HG03175 (cell line): Measurements from ENCODE around the gene CEL.
"Not testable (repeated sequence)": the region's sequence is repeated elsewhere in the genome, so short reads cannot be mapped to it uniquely, and the experiment has no call there.

Source experiments
- ATAC-seq: cut with Tn5 transposase; IDR thresholded peaks from one replicate; pipeline ENCODE4 v1.9.1; 2021; ENCODE audit warnings: mild to moderate bottlenecking, moderate library complexity; ENCODE audit not compliant: unreplicated experiment

The CEL gene

GRCh38 chr9:133080786-133081779 is 19.3 kb downstream of the CEL start:
- not testable (repeated sequence) for ATAC-seq

- ATAC-seq, result not testable (repeated sequence)
Measured at GRCh38 chr9:133081957-133082644, 20.3 kb downstream of the CEL start.

DNA sequence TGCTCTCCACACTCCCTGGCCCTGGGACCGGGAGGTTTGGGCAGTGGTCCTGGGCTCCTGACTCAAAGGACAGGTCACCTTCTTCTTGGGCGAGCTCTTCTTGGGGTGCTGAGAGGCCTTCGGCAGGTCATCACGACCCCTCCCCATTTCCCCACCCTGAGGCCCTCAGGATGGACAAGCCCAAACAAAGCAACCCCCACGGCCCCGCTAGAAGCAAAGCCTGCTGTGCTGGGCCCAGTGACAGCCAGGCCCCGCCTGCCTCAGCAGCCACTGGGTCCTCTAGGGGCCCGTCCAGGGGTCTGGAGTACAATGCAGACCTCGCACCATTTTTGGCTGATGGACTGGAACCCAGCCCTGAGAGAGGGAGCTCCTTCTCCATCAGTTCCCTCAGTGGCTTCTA is 21.9 kb downstream of the CEL start:
- ATAC-seq, result not testable (repeated sequence)

GRCh38 chr9:133086212-133086860 is 24.6 kb downstream of the CEL start:
- ATAC-seq, result not testable (repeated sequence)

DNA sequence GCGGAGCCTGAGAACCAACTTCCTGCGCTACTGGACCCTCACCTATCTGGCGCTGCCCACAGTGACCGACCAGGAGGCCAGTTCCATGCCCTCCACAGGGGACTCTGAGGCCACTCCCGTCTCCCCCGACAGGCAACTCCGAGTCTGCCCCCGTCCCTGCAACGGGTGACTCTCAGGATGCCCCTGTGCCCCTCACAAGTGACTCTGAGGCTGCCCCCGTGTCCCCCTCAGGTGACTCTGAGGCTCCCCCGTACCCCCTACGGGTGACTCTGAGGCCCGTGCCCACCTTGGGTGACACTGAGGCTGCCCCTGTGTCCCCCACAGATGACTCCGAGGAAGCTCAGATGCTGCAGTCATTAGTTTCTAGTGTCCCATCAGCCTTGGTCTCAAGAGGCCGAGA is 25.1 kb downstream of the CEL start:
- ATAC-seq, result no peak

DNA sequence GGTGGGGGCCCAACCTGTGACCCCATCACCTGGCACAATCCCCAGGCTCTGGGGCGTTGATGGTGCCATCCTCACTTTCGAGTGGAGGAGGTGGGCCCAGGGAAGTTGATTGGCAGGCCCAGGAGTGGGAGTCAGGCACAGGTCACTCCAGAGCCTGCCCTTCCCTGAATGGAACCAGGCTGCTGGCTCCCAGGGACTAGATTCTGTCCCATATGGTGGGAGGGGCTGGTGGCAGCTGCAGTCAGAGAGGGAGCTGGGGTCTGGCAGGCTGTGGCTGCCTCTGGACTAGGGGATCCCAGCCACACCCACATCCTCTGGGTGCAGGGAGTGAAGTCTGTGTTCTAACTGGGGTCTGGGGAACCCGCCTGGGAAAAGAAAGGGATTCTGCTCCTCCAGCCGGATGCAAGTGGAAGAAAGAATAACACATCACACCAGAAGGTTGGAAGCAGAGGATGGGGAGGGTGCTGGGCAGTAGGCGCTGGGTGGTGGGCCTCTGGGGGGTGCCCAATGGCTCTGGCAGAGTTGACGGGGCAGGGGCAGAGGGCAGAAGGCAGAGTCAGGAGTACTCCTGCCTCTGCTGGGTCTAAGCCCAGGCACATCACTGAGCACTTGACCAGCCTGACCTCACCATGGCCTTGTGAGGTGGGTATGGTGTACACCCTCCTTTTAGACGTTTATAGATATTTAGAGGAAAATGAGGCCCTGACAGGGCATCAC is 25.8 kb downstream of the CEL start:
- ATAC-seq, result no peak

DNA sequence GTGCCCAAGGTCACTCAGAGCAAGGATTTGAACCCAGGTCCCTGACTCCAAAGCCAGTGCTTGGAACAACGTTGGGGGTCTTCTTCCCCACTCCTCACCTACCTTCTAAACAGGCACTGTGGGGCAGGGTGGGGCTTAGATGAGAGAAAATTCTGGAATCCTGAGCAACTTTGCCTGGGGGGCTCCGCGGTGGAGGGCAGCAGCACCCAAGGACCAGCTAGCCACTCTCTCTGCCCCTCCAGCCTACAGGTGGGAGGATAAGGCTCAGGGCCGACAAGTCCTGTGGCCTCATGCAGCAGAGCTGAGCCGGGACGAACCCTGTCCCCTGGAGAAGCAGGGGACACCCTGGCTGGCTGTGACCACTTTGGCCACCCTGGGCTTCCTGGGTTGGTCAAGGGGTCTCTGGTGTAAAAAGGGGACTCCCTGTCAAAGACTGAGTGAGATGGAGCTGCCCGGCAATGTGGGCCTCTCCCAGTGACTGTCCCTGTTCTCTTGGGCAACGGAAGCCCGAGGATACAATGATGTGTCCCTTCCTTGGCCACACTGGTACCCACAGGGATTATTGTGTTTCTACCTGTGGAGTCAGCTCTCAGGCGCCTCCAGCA is 26.5 kb downstream of the CEL start:
- no peak for ATAC-seq

- no peak for ATAC-seq
Measured at GRCh38 chr9:133088756-133089155, 27.0 kb downstream of the CEL start.

- ATAC-seq, result no peak
Measured at GRCh38 chr9:133089271-133089671, 27.5 kb downstream of the CEL start.

GRCh38 chr9:133090187-133090586 is 28.4 kb downstream of the CEL start:
- ATAC-seq, result no peak

- ATAC-seq, result no peak
Measured at GRCh38 chr9:133090752-133091385, 29.1 kb downstream of the CEL start.

- ATAC-seq, result not testable (repeated sequence)
Measured at GRCh38 chr9:133094351-133094750, 32.6 kb downstream of the CEL start.

DNA sequence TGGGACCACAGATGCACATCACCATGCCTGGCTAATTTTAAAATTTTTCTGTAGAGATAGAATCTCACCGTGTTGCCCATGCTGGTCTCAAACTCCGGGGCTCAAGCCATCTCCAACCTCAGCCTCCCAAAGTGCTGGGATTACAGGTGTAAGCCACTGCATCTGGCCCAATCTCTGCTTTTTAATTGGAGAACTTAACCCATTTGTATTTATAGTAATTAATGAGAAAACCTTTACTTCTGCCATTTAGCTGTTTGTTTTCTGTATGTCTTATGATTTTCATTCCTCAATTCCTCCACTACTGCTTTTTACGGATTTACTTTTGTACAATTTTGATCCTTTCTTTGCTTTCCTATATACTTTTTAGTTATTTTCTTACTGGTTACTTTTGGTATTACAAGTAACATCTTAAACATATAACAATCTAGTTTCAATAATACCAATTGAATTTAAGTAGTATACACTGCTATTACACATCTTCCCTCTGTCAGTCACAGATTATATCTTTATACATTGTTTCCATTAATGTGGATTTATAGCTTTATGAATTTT is 33.1 kb downstream of the CEL start:
- ATAC-seq, result no peak

DNA sequence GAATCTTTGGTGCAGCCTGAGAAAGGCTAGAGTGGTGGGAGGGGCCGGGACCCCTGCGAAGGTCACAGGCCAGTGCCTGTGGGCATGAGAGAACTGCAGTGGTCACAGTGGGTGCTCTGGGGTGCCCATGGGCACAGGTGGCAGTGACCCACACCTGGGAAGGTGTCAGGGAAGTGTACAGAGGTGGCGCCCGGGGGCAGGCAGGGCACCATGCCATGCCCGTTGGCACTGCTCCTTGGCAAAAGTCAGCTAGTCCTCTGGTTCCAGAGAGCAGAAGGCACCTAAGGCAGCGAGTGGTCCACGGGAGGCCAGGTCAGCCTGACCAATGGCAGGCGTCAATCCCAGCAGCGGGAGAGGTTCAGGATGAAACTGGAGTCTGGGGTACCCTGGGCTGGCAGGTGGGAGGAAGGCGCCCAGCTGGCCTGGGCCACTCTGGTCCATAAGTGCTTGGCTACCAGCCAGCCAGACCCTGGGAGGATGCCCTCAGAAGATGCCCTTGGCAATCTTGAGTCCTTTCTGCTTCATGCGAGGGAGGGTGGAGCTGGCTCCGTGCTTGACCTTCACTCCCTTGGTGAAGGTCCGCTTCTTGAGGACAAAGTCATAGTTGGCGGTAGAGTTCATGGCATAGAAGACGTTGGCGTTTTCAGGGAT is 36.4 kb downstream of the CEL start:
- ATAC-seq, result no peak

DNA sequence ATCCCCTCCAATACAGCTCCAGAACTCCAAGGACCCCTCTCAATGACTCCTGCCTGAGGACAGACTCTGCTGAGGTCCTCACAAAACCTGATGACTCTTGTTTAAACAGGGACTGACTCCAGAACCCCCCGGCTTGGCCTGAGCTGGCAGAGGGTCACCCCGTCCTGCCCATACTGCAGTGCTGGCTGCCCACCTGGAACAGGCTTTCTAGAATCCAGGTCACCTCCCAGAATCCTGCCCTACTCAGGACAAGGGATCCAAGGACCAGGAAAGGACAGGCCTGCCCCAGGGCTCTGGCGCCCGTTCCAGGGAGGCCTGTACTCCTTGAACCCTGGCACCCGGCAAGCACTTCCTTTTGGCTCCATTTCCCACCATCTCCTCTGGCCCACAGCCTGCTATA is 37.1 kb downstream of the CEL start:
- no peak for ATAC-seq

DNA sequence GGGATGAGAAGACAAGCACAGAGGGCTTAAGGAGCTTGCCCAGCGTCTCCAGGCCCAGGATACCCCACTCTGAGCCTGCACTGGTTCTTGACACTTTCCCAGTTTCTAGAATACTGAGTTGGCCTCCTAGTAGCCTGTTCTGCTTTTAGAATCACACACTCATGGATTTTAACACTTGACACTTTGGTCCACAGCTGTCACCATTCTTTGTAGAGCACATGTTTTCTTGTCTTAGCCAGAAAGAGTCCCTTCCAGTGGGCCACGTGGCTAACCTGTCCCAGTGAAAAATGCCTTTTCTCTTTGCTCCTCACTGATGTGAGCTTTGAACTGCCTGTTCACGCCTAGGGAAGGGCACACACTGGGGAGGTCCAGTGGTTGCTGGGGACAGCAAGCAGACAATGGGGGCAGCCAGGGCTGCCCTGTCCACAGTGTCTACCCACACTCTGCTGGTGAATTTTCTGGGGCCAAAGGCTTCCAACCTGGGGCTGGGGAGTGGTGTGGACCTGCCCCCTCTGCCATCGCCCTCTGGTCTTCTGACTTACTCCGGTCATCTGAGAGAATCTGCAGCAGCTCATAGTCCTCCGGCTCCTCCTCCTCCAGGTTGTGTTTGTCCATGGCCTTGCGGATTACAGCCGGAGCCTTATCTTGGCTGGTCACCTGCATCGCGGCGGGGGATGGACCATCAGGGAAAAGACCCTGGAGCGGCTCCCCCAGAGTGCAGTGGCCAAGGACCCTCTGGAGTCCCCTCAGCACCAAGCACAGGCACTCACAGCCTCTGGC is 38.1 kb downstream of the CEL start:
- ATAC-seq, result no peak

- no peak for ATAC-seq
Measured at GRCh38 chr9:133100506-133101355, 39.0 kb downstream of the CEL start.
